H9 (cell line): ENCODE results near the gene ACOX3. TPM values are rescaled to one million over a fixed set of nuclear protein-coding genes. Genes with fewer than 3 reads are reported as not detected.
A peak's percentile ranks its signal among the peaks of the same experiment; 100 is the strongest.

Source experiments
- DNase-seq: peaks from one replicate; pipeline ENCODE4 v3.0.0-alpha.2; 2017
- H2AFZ ChIP-seq: one replicate; pipeline ENCODE4 v1.6.1; 2013; ENCODE audit warnings: mild to moderate bottlenecking, low read length, control low read depth, moderate library complexity
- H2AK5ac ChIP-seq: 2 replicates; pipeline ENCODE4 v1.6.1; 2013; ENCODE audit warnings: low read length, control low read depth, mixed read lengths; ENCODE audit not compliant: insufficient read length
- H2BK120ac ChIP-seq: one replicate; pipeline ENCODE4 v1.6.1; 2013; ENCODE audit warnings: low read depth, mild to moderate bottlenecking, low read length, control low read depth, inconsistent platforms; ENCODE audit not compliant: poor library complexity, severe bottlenecking
- H2BK12ac ChIP-seq: 2 replicates; pipeline ENCODE4 v1.6.1; 2013; ENCODE audit warnings: low read length, control low read depth, mixed read lengths, low read depth; ENCODE audit not compliant: insufficient read length
- H2BK15ac ChIP-seq: 2 replicates; pipeline ENCODE4 v1.6.1; 2013; ENCODE audit warnings: low read depth, low read length, control low read depth
- H2BK20ac ChIP-seq: one replicate; pipeline ENCODE4 v1.6.1; 2013; ENCODE audit warnings: low read depth, mild to moderate bottlenecking, low read length, control low read depth, inconsistent platforms; ENCODE audit not compliant: poor library complexity, severe bottlenecking
- H2BK5ac ChIP-seq: 2 replicates; pipeline ENCODE4 v1.6.1; 2013; ENCODE audit warnings: low read length, control low read depth, mixed read lengths; ENCODE audit not compliant: insufficient read length
- H3K14ac ChIP-seq: 2 replicates; pipeline ENCODE4 v1.6.1; 2013; ENCODE audit warnings: low read length, control low read depth; ENCODE audit not compliant: insufficient read depth
- H3K18ac ChIP-seq: 2 replicates; pipeline ENCODE4 v1.6.1; 2013; ENCODE audit warnings: low read depth, mild to moderate bottlenecking, mixed read lengths, low read length, control low read depth; ENCODE audit not compliant: insufficient read length
- H3K23ac ChIP-seq: 2 replicates; pipeline ENCODE4 v1.6.1; 2013; ENCODE audit warnings: low read length, control low read depth, mixed read lengths, low read depth; ENCODE audit not compliant: insufficient read length
- H3K23me2 ChIP-seq: 2 replicates; pipeline ENCODE4 v1.6.1; 2013; ENCODE audit warnings: low read depth, mild to moderate bottlenecking, mixed read lengths, low read length, control low read depth; ENCODE audit not compliant: insufficient read length, poor library complexity, severe bottlenecking
- H3K27ac ChIP-seq: 2 replicates; pipeline ENCODE4 v1.5.1; 2013; ENCODE audit warnings: low read length, control low read depth, mixed read lengths, low read depth; ENCODE audit not compliant: insufficient read length
- H3K27me3 ChIP-seq: 2 replicates; pipeline ENCODE4 v1.6.1; 2013; ENCODE audit warnings: low read length, control low read depth, inconsistent platforms; ENCODE audit not compliant: insufficient read depth
- H3K4ac ChIP-seq: 2 replicates; pipeline ENCODE4 v1.6.1; 2013; ENCODE audit warnings: low read depth, mild to moderate bottlenecking, control low read depth, inconsistent platforms, low read length, moderate library complexity
- H3K4me1 ChIP-seq: 2 replicates; pipeline ENCODE4 v1.6.1; 2013; ENCODE audit warnings: low read length, control low read depth, inconsistent platforms; ENCODE audit not compliant: insufficient read depth
- H3K4me2 ChIP-seq: 2 replicates; pipeline ENCODE4 v1.6.1; 2013; ENCODE audit warnings: low read length, control low read depth, mixed read lengths; ENCODE audit not compliant: insufficient read length, insufficient read depth
- H3K56ac ChIP-seq: 2 replicates; pipeline ENCODE4 v1.6.1; 2013; ENCODE audit warnings: low read depth, mild to moderate bottlenecking, mixed read lengths, low read length, control low read depth; ENCODE audit not compliant: insufficient read length
- H3K79me1 ChIP-seq: 2 replicates; pipeline ENCODE4 v1.6.1; 2013; ENCODE audit warnings: low read depth, mild to moderate bottlenecking, moderate library complexity, low read length, control low read depth, inconsistent platforms; ENCODE audit not compliant: insufficient read depth, poor library complexity, severe bottlenecking
- H3K79me2 ChIP-seq: 2 replicates; pipeline ENCODE4 v1.6.1; 2013; ENCODE audit warnings: low read length, control low read depth, inconsistent platforms; ENCODE audit not compliant: insufficient read depth
- H3K9ac ChIP-seq: 2 replicates; pipeline ENCODE4 v1.6.1; 2013; ENCODE audit warnings: low read length, control low read depth, mixed read lengths; ENCODE audit not compliant: insufficient read length; ENCODE audit errors: extremely low read depth
- H3K9me3 ChIP-seq: one replicate; pipeline ENCODE4 v1.6.1; 2013; ENCODE audit warnings: low read depth, low read length, inconsistent platforms; ENCODE audit not compliant: control insufficient read depth
- H3T11ph ChIP-seq: one replicate; pipeline ENCODE4 v1.6.1; 2013; ENCODE audit warnings: mild to moderate bottlenecking, low read length, control low read depth, inconsistent platforms
- H4K20me1 ChIP-seq: one replicate; pipeline ENCODE4 v1.6.1; 2013; ENCODE audit not compliant: control insufficient read depth, insufficient read length, insufficient read depth
- H4K5ac ChIP-seq: 2 replicates; pipeline ENCODE4 v1.6.1; 2013; ENCODE audit warnings: low read depth, mild to moderate bottlenecking, mixed read lengths, low read length, control low read depth; ENCODE audit not compliant: insufficient read length
- H4K8ac ChIP-seq: replicated peaks from 2 replicates; pipeline ENCODE4 v1.6.1; 2013; ENCODE audit warnings: low read length, control low read depth, mixed read lengths, low read depth; ENCODE audit not compliant: insufficient read length
- H4K91ac ChIP-seq: 2 replicates; pipeline ENCODE4 v1.6.1; 2013; ENCODE audit warnings: low read depth, mild to moderate bottlenecking, moderate library complexity, mixed read lengths, low read length, control low read depth; ENCODE audit not compliant: insufficient read length
- H3K27ac Mint-ChIP-seq, 3 experiments: 2 replicates in 2 of 3; 3 replicates in 1 of 3; pipeline ENCODE4 v1.8.0; 2020 to 2021; ENCODE audit warnings: mixed read lengths in 3 of 3, mild to moderate bottlenecking in 1 of 3, moderate library complexity in 1 of 3
- H3K27me3 Mint-ChIP-seq: 2 replicates; pipeline ENCODE4 v1.8.0; 2021; ENCODE audit warnings: low read depth, mild to moderate bottlenecking, moderate library complexity, mixed read lengths
- H3K36me3 Mint-ChIP-seq, 3 experiments: 2 replicates in 2 of 3; 3 replicates in 1 of 3; pipeline ENCODE4 v1.8.0; 2020 to 2021; ENCODE audit warnings: low read depth in 3 of 3, mixed read lengths in 3 of 3; ENCODE audit not compliant: insufficient read depth in 1 of 3
- H3K4me1 Mint-ChIP-seq, 2 experiments: 2 replicates each; pipeline ENCODE4 v1.8.0; 2020; ENCODE audit warnings: mixed read lengths in 2 of 2
- H3K4me3 Mint-ChIP-seq, 2 experiments: 2 replicates in 1 of 2; 3 replicates in 1 of 2; pipeline ENCODE4 v1.8.0; 2020 to 2021; ENCODE audit warnings: mild to moderate bottlenecking in 2 of 2, mixed read lengths in 2 of 2, moderate library complexity in 1 of 2
- H3K9me3 Mint-ChIP-seq, 2 experiments: 2 replicates in 1 of 2; 3 replicates in 1 of 2; pipeline ENCODE4 v1.8.0; 2020; ENCODE audit warnings: mild to moderate bottlenecking in 2 of 2, mixed read lengths in 2 of 2, moderate library complexity in 1 of 2
- CTCF ChIP-seq: fragments of 200-600 bp; sonication (generic); conservative IDR thresholded peaks from 3 replicates; pipeline ENCODE4 v1.8.0; 2021; ENCODE audit warnings: antibody characterized with exemption, mild to moderate bottlenecking
- WGBS: extraction: QIAGEN DNeasy Blood & Tissue Kit; methylation state at CpG from one replicate; pipeline ENCODE4 v1.1.7; 2013; ENCODE audit warnings: missing lambda C conversion rate, low lambda C conversion rate, mixed read lengths; ENCODE audit not compliant: insufficient read length; ENCODE audit errors: extremely low coverage; 5-methylcytosine and 5-hydroxymethylcytosine counted together
- total RNA-seq: library from RNA; stranded (reverse); gene quantifications from 2 replicates; pipeline ENCODE4 v1.2.1, GENCODE V29; 2021

The ACOX3 gene
- total RNA-seq, 1 experiment from 2014 or later: 13.8 TPM

GRCh38 chr4:8404791-8405515 lies 35.6 kb downstream of the ACOX3 start:
- no peaks in the 10 kb centered on the region for H3K4me1 ChIP-seq
- no peak overlapping the region for H4K5ac ChIP-seq
- H3K4me2 ChIP-seq: no peak overlapping the region
- no peak overlapping the region for H2AK5ac ChIP-seq
- no peak overlapping the region for H3K23ac ChIP-seq
- peaks cover 7% of the 10 kb centered on the region in 2 experiments for H3K4me1 Mint-ChIP-seq
- no peak overlapping the region for H3K56ac ChIP-seq
- no peak overlapping the region for H4K91ac ChIP-seq
- no peak for TF ChIP-seq CTCF
- H3K79me2 ChIP-seq: no peaks in the 10 kb centered on the region
- no CpG with 5 or more reads among the region's 14 CpGs for WGBS
- H3K27me3 ChIP-seq: no peaks in the 10 kb centered on the region
- no peak overlapping the region for H2BK120ac ChIP-seq
- no peaks in the 10 kb centered on the region for H3K79me1 ChIP-seq
- H3K27ac ChIP-seq: no peak overlapping the region
- peaks cover 3% of the 10 kb centered on the region for H3K27me3 Mint-ChIP-seq
- H4K20me1 ChIP-seq: no peaks in the 10 kb centered on the region
- H3K4ac ChIP-seq: no peak overlapping the region
- H4K8ac ChIP-seq: no peak overlapping the region
- H3T11ph ChIP-seq: no peak overlapping the region
- H3K4me3 Mint-ChIP-seq: no peak overlapping the region
- DNase-seq: no peak
- H2AFZ ChIP-seq: no peak overlapping the region
- H2BK5ac ChIP-seq: no peak overlapping the region
- no peak overlapping the region for H3K18ac ChIP-seq
- H3K9me3 Mint-ChIP-seq: peaks cover 13 to 17% of the 10 kb centered on the region in 2 experiments
- peak overlapping the region in 2 of 3 experiments; percentile 28 to 81; a peak in 1 of 7 replicates for H3K27ac Mint-ChIP-seq
- peaks cover 19 to 34% (median 24%) of the 10 kb centered on the region in 3 experiments for H3K36me3 Mint-ChIP-seq
- H3K9me3 ChIP-seq: no peaks in the 10 kb centered on the region
- no peak overlapping the region for H2BK15ac ChIP-seq
- H2BK12ac ChIP-seq: no peak overlapping the region
- H3K9ac ChIP-seq: no peak overlapping the region
- H3K23me2 ChIP-seq: no peaks in the 10 kb centered on the region
- no peak overlapping the region for H3K14ac ChIP-seq
- no peak overlapping the region for H2BK20ac ChIP-seq
